ENCODE results near the gene GNA12. TPM values are rescaled to one million over a fixed set of nuclear protein-coding genes. Genes with fewer than 3 reads are reported as not detected.
"Not testable (repeated sequence)": the region's sequence is repeated elsewhere in the genome, so short reads cannot be mapped to it uniquely, and the experiment has no call there.

The GNA12 gene
- total RNA-seq, 3 donors from 2014 or later (not counting 1 experiment from before 2014, with no cell fraction given): 12.6 to 20.2 (median 19.5) TPM

DNA sequence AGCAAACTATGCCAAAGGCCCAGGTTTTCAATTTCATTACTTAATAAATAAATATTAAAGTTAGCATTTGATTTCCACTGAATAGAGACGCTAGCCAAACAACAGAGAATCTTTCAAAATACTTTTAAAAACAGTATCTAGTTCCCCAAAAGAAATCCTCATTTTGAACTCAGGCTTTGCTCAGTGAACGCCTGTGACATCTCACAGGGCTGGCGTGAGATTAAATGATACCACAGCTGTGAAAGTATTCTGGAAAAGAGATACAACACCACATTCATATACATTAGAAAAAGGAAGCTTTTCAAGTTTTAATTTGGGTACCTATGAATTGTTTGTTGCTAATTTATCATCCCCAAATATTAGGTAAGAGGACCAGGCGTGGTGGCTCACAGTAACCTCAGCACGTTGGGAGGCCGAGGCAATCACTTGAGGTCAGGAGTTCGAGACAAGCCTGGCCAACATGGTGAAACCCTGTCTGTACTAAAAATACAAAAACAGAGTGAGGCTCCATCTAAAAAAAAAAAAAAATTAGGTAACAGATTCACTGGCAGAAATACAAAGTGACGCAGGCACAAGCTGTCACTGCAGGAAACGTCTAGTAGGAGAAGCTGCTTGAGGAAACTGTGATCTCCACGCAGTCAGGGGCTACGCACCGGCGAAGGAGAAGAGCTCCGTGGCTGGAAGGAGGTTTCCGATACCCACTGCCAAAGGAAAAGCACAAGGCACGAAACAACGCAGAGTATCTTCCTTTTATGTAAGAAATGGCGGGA lies 106.2 kb downstream of the GNA12 start:
- 54% methylated on average over 18 of the region's 18 CpGs for WGBS (ENCODE audit: insufficient coverage)
- Mint-ChIP-seq H3K9me3 (no peaks in the 10 kb centered on the region), H3K4me1 (peaks cover 22 to 27% of the 10 kb centered on the region in 2 donors), H3K27ac (no peak overlapping the region), H3K36me3 (no peaks in the 10 kb centered on the region), H3K27me3 (ENCODE audit: low read depth in 2 of 2) (peaks cover 10 to 14% of the 10 kb centered on the region in 2 donors), H3K4me3 (no peak overlapping the region)
- TF ChIP-seq CTCF (IDR thresholded peaks at IDR 0.05): no peak
- no peak for DNase-seq
- Histone ChIP-seq H3K36me3 (ENCODE audit: control insufficient read depth, insufficient read depth, low read length) (no peaks in the 10 kb centered on the region), H3K27ac (ENCODE audit: low read length) (no peak overlapping the region), H3K9me3 (ENCODE audit: control insufficient read depth, insufficient read depth, low read length) (no peaks in the 10 kb centered on the region), H3K4me1 (ENCODE audit: control insufficient read depth, insufficient read depth, low read length) (peaks cover 28% of the 10 kb centered on the region), H3K4me3 (ENCODE audit: low read length) (no peak overlapping the region), H3K27me3 (ENCODE audit: control insufficient read depth, insufficient read depth, low read length) (no peaks in the 10 kb centered on the region)
- intact Hi-C loops (cut with micrococcal nuclease): no loop called here
- ATAC-seq: no peak

DNA sequence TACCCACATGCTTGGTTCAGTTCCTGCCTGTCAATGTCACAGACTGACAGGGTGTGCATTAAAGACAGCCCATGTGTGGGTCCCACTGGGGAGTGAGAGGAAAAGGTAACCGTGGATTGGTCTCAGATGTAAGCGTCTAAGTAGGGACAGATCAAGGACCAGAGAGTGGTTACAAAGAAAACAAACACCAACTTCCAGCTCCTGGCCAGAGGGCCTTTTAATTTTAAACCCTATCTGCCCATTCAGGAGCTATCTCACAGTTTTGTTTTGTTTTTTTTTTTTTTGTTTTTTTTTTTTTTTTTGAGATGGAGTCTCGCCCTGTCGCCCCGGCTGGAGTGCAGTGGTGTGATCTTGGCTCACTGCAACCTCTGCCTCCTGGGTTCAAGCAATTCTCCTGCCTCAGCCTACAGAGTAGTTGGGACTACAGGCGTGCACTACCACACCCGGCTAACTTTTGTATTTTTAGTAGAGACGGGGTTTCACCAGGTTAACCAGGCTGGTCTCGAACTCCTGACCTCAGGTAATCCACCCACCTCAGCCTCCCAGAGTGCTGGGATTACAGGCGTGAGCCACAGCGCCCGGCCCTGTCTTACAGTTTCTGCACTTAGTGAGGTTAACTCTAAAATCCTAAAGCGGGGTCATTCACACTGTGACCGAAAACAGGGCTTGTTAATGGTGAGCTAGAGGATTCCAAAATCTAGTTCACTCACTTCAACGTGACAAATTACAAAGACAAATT lies 106.9 kb downstream of the GNA12 start:
- WGBS (ENCODE audit: insufficient coverage): 94% methylated on average over 12 of the region's 15 CpGs
- H3K4me3 Mint-ChIP-seq; H3K36me3 Mint-ChIP-seq; DNase-seq; H3K9me3 Mint-ChIP-seq; H3K9me3 ChIP-seq (ENCODE audit: control insufficient read depth, insufficient read depth, low read length); H3K4me3 ChIP-seq (ENCODE audit: low read length); H3K27ac Mint-ChIP-seq; H3K27ac ChIP-seq (ENCODE audit: low read length); intact Hi-C loops (cut with micrococcal nuclease); H3K27me3 ChIP-seq (ENCODE audit: control insufficient read depth, insufficient read depth, low read length); H3K36me3 ChIP-seq (ENCODE audit: control insufficient read depth, insufficient read depth, low read length); ATAC-seq: not testable (repeated sequence)
- H3K4me1 Mint-ChIP-seq: peaks cover 22 to 31% of the 10 kb centered on the region in 2 donors
- H3K27me3 Mint-ChIP-seq (ENCODE audit: low read depth in 2 of 2): peaks cover 10 to 14% of the 10 kb centered on the region in 2 donors
- peaks cover 28% of the 10 kb centered on the region for H3K4me1 ChIP-seq (ENCODE audit: control insufficient read depth, insufficient read depth, low read length)

DNA sequence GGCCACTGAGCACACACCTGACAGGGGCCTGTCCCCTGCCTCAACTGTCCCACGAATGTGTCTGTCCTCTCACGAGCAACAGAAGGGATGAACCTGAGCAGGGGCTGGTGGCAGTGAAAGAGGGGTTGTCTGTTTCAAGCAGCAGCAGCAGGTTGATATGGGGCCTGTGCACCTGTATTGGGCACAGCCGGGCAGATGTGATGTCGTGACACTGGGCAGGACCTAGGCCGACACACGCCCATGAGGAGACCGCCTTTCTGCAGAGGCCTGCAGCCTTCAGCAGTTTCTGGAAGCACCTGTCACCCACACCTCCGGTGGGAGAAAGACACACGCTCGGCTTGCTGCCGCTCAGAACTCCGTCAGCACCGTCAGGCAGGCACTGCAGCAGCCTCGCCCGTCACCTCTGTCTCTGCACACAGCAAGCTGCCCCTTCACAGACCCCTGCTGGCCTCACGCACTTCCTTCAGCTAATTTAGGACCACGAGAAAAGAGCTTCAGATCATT lies 107.6 kb downstream of the GNA12 start:
- no peaks in the 10 kb centered on the region for H3K9me3 Mint-ChIP-seq
- Histone ChIP-seq H3K4me3 (ENCODE audit: low read length) (no peak overlapping the region), H3K27me3 (ENCODE audit: control insufficient read depth, insufficient read depth, low read length) (no peaks in the 10 kb centered on the region), H3K36me3 (ENCODE audit: control insufficient read depth, insufficient read depth, low read length) (no peaks in the 10 kb centered on the region), H3K4me1 (ENCODE audit: control insufficient read depth, insufficient read depth, low read length) (peaks cover 28% of the 10 kb centered on the region), H3K27ac (ENCODE audit: low read length) (no peak overlapping the region), H3K9me3 (ENCODE audit: control insufficient read depth, insufficient read depth, low read length) (no peaks in the 10 kb centered on the region)
- 59% methylated on average over 17 of the region's 17 CpGs for WGBS (ENCODE audit: insufficient coverage)
- no peak for ATAC-seq
- intact Hi-C loops (cut with micrococcal nuclease): no loop called here
- H3K4me3 Mint-ChIP-seq: no peak overlapping the region
- H3K36me3 Mint-ChIP-seq: no peaks in the 10 kb centered on the region
- peaks cover 22 to 35% of the 10 kb centered on the region in 2 donors for H3K4me1 Mint-ChIP-seq
- no peak for TF ChIP-seq CTCF (IDR thresholded peaks at IDR 0.05)
- H3K27ac Mint-ChIP-seq: no peak overlapping the region
- H3K27me3 Mint-ChIP-seq (ENCODE audit: low read depth in 2 of 2): peaks cover 10 to 14% of the 10 kb centered on the region in 2 donors
- no peak for DNase-seq

DNA sequence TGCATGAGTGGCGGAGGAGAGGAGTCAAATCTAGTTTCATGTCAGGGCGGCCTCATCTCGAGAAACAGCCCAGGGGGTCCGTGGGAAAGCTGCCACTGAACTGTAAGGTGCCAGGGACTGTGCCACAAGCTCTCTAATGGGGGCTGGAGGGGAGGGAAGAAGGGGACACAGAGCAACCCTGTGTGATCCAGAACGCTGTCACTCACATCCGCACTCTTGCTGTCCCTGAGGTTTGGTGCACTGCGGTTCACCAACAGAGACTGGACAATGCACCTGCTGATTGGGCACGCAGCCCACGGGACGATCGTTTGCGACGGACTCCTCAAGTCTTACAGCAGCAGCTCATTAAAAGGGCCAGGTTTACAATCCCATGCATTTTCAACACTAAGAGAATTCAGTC lies 108.4 kb downstream of the GNA12 start:
- H3K4me3 ChIP-seq (ENCODE audit: low read length): no peak overlapping the region
- DNase-seq (no peak), ATAC-seq (no peak)
- Mint-ChIP-seq H3K36me3 (no peaks in the 10 kb centered on the region), H3K27me3 (ENCODE audit: low read depth in 2 of 2) (peaks cover 10 to 14% of the 10 kb centered on the region in 2 donors), H3K4me1 (peaks cover 22 to 36% of the 10 kb centered on the region in 2 donors), H3K4me3 (no peak overlapping the region), H3K27ac (no peak overlapping the region), H3K9me3 (no peaks in the 10 kb centered on the region)
- H3K36me3 ChIP-seq (ENCODE audit: control insufficient read depth, insufficient read depth, low read length): no peaks in the 10 kb centered on the region
- H3K27me3 ChIP-seq (ENCODE audit: control insufficient read depth, insufficient read depth, low read length): no peaks in the 10 kb centered on the region
- no peak overlapping the region for H3K27ac ChIP-seq (ENCODE audit: low read length)
- peaks cover 28% of the 10 kb centered on the region for H3K4me1 ChIP-seq (ENCODE audit: control insufficient read depth, insufficient read depth, low read length)
- 88% methylated on average over 13 of the region's 13 CpGs for WGBS (ENCODE audit: insufficient coverage)
- H3K9me3 ChIP-seq (ENCODE audit: control insufficient read depth, insufficient read depth, low read length): no peaks in the 10 kb centered on the region
- TF ChIP-seq CTCF (IDR thresholded peaks at IDR 0.05): no peak
- intact Hi-C loops (cut with micrococcal nuclease): no loop called here

All from natural killer cell (primary cell).